Neuronal stem cell (in vitro differentiated cells): ENCODE data around the gene SAT1.
A peak's percentile ranks its signal among the peaks of the same experiment; 100 is the strongest.

Source experiments
- DNase-seq: peaks from one replicate; pipeline ENCODE4 v3.0.0-alpha.2; 2013; ENCODE audit warnings: low spot score
- H2AFZ ChIP-seq: one replicate; pipeline ENCODE4 v1.6.1; 2013; ENCODE audit warnings: mild to moderate bottlenecking, low read length, inconsistent platforms
- H2AK5ac ChIP-seq: 2 replicates; pipeline ENCODE4 v1.6.1; 2013; ENCODE audit warnings: low read depth, mild to moderate bottlenecking, inconsistent platforms, low read length, moderate library complexity, mixed read lengths
- H2BK120ac ChIP-seq: 2 replicates; pipeline ENCODE4 v1.6.1; 2013; ENCODE audit warnings: low read depth, mild to moderate bottlenecking, inconsistent platforms, low read length, moderate library complexity, mixed read lengths
- H2BK12ac ChIP-seq: one replicate; pipeline ENCODE4 v1.6.1; 2013; ENCODE audit warnings: low read length, inconsistent platforms
- H2BK15ac ChIP-seq: 2 replicates; pipeline ENCODE4 v1.6.1; 2013; ENCODE audit warnings: mild to moderate bottlenecking, low read length, inconsistent platforms, mixed read lengths
- H2BK5ac ChIP-seq: one replicate; pipeline ENCODE4 v1.6.1; 2013; ENCODE audit warnings: inconsistent platforms, mild to moderate bottlenecking, low read length, moderate library complexity
- H3K14ac ChIP-seq: one replicate; pipeline ENCODE4 v1.6.1; 2013; ENCODE audit warnings: low read length, inconsistent platforms
- H3K18ac ChIP-seq: 2 replicates; pipeline ENCODE4 v1.6.1; 2013; ENCODE audit warnings: low read length, inconsistent platforms
- H3K23ac ChIP-seq: 2 replicates; pipeline ENCODE4 v1.6.1; 2013; ENCODE audit warnings: low read depth, mild to moderate bottlenecking, mixed read lengths, low read length, inconsistent platforms; ENCODE audit not compliant: poor library complexity
- H3K27ac ChIP-seq: replicated peaks from 3 replicates; pipeline ENCODE4 v1.5.1; 2013; ENCODE audit warnings: low read length, inconsistent platforms
- H3K27me3 ChIP-seq, 3 experiments: 2 replicates each; pipeline ENCODE4 v1.6.1; 2013; ENCODE audit warnings: low read length in 3 of 3, mild to moderate bottlenecking in 2 of 3, inconsistent platforms in 1 of 3, low read depth in 1 of 3, mixed read lengths in 1 of 3, moderate library complexity in 1 of 3; ENCODE audit not compliant: control insufficient read depth in 3 of 3, insufficient read depth in 3 of 3
- H3K36me3 ChIP-seq, 2 donors: replicated peaks in 1 of 2; 2 replicates each; pipeline ENCODE4 v1.6.1; 2013; ENCODE audit warnings: low read length in 2 of 2; ENCODE audit not compliant: control insufficient read depth in 2 of 2, insufficient read depth in 2 of 2
- H3K4ac ChIP-seq: 2 replicates; pipeline ENCODE4 v1.6.1; 2013; ENCODE audit warnings: inconsistent platforms, mild to moderate bottlenecking, low read length, moderate library complexity
- H3K4me1 ChIP-seq, 2 donors: 1 replicate in 1 of 2; 2 replicates in 1 of 2; pipeline ENCODE4 v1.6.1; 2013; ENCODE audit warnings: low read length in 2 of 2, low read depth in 1 of 2; ENCODE audit not compliant: control insufficient read depth in 2 of 2, insufficient read depth in 1 of 2
- H3K4me2 ChIP-seq: one replicate; pipeline ENCODE4 v1.6.1; 2013; ENCODE audit warnings: mild to moderate bottlenecking, low read length, inconsistent platforms; ENCODE audit not compliant: insufficient read depth, poor library complexity, severe bottlenecking
- H3K4me3 ChIP-seq, 2 donors: 2 replicates each; pipeline ENCODE4 v1.5.1; 2013; ENCODE audit warnings: low read length in 2 of 2, mild to moderate bottlenecking in 2 of 2, inconsistent platforms in 1 of 2, moderate library complexity in 1 of 2
- H3K79me1 ChIP-seq: one replicate; pipeline ENCODE4 v1.6.1; 2013; ENCODE audit warnings: low read depth, mild to moderate bottlenecking, inconsistent platforms, low read length, moderate library complexity
- H3K9ac ChIP-seq: one replicate; pipeline ENCODE4 v1.6.1; 2013; ENCODE audit warnings: mild to moderate bottlenecking, low read depth, low read length, inconsistent platforms; ENCODE audit not compliant: poor library complexity
- H3K9me3 ChIP-seq, 2 donors: replicated peaks in 1 of 2; 2 replicates each; pipeline versions ENCODE3 to v1.6.1; 2013; ENCODE audit warnings: low read length in 2 of 2, mild to moderate bottlenecking in 2 of 2, inconsistent platforms in 1 of 2, low read depth in 1 of 2, mixed read lengths in 1 of 2, moderate library complexity in 1 of 2; ENCODE audit not compliant: control insufficient read depth in 2 of 2, insufficient read depth in 1 of 2
- H4K8ac ChIP-seq: one replicate; pipeline ENCODE4 v1.6.1; 2013; ENCODE audit warnings: low read depth, mild to moderate bottlenecking, inconsistent platforms, low read length, moderate library complexity
- H4K91ac ChIP-seq: one replicate; pipeline ENCODE4 v1.6.1; 2013; ENCODE audit warnings: low read length, low read depth, mild to moderate bottlenecking, inconsistent platforms; ENCODE audit not compliant: poor library complexity
- WGBS, 2 donors: extraction: QIAGEN DNeasy Blood & Tissue Kit; methylation state at CpG; one replicate each; pipeline ENCODE4 v1.1.7; 2013; ENCODE audit warnings: missing lambda C conversion rate in 2 of 2, mixed read lengths in 1 of 2; ENCODE audit not compliant: insufficient read length in 2 of 2, insufficient replicate concordance in 1 of 2; ENCODE audit errors: extremely low coverage in 2 of 2; 5-methylcytosine and 5-hydroxymethylcytosine counted together

The SAT1 gene

DNA sequence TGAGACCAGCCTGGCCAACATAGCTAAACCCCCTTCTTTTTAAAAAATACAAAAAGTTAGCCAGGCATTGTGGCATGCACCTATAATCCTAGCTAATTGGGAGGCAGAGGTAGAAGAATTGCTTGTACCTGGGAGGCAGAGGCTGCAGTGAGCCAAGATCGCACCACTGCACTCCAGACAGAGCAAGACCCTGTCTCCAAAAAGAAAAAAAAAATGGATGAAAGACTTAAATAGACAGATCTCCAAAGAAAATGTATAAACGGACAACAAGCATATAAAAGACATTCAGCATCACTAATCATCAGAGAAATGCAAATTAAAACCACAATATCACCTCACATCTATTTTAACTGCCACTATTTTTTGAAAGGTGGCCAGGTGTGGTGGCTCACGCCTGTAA lies 6.6 kb upstream of the SAT1 start:
- Histone ChIP-seq H3K9ac (no peak overlapping the region), H2BK5ac (no peak overlapping the region), H3K4me3 (no peak overlapping the region), H3K18ac (no peak overlapping the region), H3K27ac (no peak overlapping the region), H2BK12ac (no peak overlapping the region), H2AK5ac (no peak overlapping the region), H3K36me3 (no peaks in the 10 kb centered on the region), H2BK120ac (no peak overlapping the region), H3K23ac (no peak overlapping the region), H3K4ac (no peak overlapping the region), H3K9me3 (no peaks in the 10 kb centered on the region), H3K14ac (no peak overlapping the region), H2AFZ (no peak overlapping the region), H4K8ac (no peak overlapping the region), H4K91ac (no peak overlapping the region), H2BK15ac (no peak overlapping the region), H3K79me1 (no peaks in the 10 kb centered on the region), H3K4me1 (no peaks in the 10 kb centered on the region), H3K27me3 (no peaks in the 10 kb centered on the region), H3K4me2 (no peak overlapping the region)
- WGBS, 2 donors, result no CpG with 5 or more reads among the region's 3 CpGs
- DNase-seq, result no peak

GRCh38 chrX:23779025-23779424 lies 3.9 kb upstream of the SAT1 start:
- H4K8ac ChIP-seq, result no peak overlapping the region
- H2BK120ac ChIP-seq, result no peak overlapping the region
- H3K18ac ChIP-seq, result no peak overlapping the region
- WGBS, 2 donors, result no CpG with 5 or more reads among the region's 4 CpGs
- no peaks in the 10 kb centered on the region for H3K79me1 ChIP-seq
- no peak for DNase-seq
- H2BK15ac ChIP-seq, result no peak overlapping the region
- H2AK5ac ChIP-seq, result no peak overlapping the region
- H3K27ac ChIP-seq, result no peak overlapping the region
- no peaks in the 10 kb centered on the region for H3K27me3 ChIP-seq
- H2BK12ac ChIP-seq, result no peak overlapping the region
- H2AFZ ChIP-seq, result no peak overlapping the region
- H2BK5ac ChIP-seq, result no peak overlapping the region
- H3K4ac ChIP-seq, result no peak overlapping the region
- H3K4me1 ChIP-seq, result no peaks in the 10 kb centered on the region
- no peak overlapping the region for H3K14ac ChIP-seq
- no peaks in the 10 kb centered on the region for H3K36me3 ChIP-seq
- no peak overlapping the region for H3K23ac ChIP-seq
- H4K91ac ChIP-seq, result no peak overlapping the region
- no peak overlapping the region for H3K9ac ChIP-seq
- no peak overlapping the region for H3K4me3 ChIP-seq
- no peaks in the 10 kb centered on the region for H3K9me3 ChIP-seq
- H3K4me2 ChIP-seq, result no peak overlapping the region

DNA sequence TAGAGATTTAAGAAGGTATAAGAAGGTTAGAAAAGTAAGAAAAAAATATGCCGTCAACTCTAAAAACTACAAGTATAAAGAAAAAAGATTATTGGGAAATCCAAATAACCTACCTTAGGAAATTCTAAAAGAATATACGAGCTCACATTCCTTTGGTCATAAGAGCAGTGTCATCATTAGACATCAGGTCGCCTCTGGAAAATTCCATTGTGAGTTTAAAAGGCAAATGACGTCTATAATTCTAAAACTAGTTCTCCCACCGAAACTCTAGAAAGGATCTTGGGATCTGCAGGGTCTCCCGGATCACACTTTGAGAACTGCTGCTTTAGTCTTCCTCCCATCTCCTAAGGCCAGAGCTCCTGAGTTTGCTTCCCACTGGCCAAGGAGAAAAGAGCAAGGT lies 518 bp upstream of the SAT1 start:
- Histone ChIP-seq H4K91ac (no peak overlapping the region), H2BK5ac (no peak overlapping the region), H2AFZ (peak overlapping the region; percentile 70), H2BK12ac (no peak overlapping the region), H3K4me2 (peak overlapping the region; percentile 40), H3K27ac (no peak overlapping the region), H2BK120ac (no peak overlapping the region), H2AK5ac (no peak overlapping the region), H3K9ac (no peak overlapping the region), H3K23ac (no peak overlapping the region), H3K4ac (no peak overlapping the region), H3K4me1 (no peaks in the 10 kb centered on the region), H3K14ac (no peak overlapping the region), H3K4me3 (no peak overlapping the region), H3K18ac (no peak overlapping the region), H4K8ac (no peak overlapping the region), H3K79me1 (no peaks in the 10 kb centered on the region), H3K27me3 (no peaks in the 10 kb centered on the region), H3K9me3 (no peaks in the 10 kb centered on the region), H3K36me3 (peaks cover 0 to 16% of the 10 kb centered on the region in 2 donors), H2BK15ac (no peak overlapping the region)
- no CpG with 5 or more reads among the region's 6 CpGs for WGBS, 2 donors
- DNase-seq, result no peak

- H2BK12ac ChIP-seq, result no peak overlapping the region
- DNase-seq, result no peak
- no peak overlapping the region for H3K18ac ChIP-seq
- no peak overlapping the region for H2BK5ac ChIP-seq
- H3K27me3 ChIP-seq, result no peaks in the 10 kb centered on the region
- H3K4ac ChIP-seq, result no peak overlapping the region
- H3K14ac ChIP-seq, result no peak overlapping the region
- H4K91ac ChIP-seq, result no peak overlapping the region
- no peak overlapping the region for H3K23ac ChIP-seq
- no CpG with 5 or more reads among the region's 21 CpGs for WGBS, 2 donors
- H3K4me3 ChIP-seq, result peak overlapping the region; percentile 70 to 84
- H2AK5ac ChIP-seq, result no peak overlapping the region
- H3K4me2 ChIP-seq, result peak overlapping the region; percentile 52
- H3K36me3 ChIP-seq, result peaks cover 0 to 16% of the 10 kb centered on the region in 2 donors
- H3K27ac ChIP-seq, result no peak overlapping the region
- no peak overlapping the region for H4K8ac ChIP-seq
- H3K79me1 ChIP-seq, result no peaks in the 10 kb centered on the region
- H3K9ac ChIP-seq, result peak overlapping the region; percentile 9
- H2BK15ac ChIP-seq, result no peak overlapping the region
- H2BK120ac ChIP-seq, result no peak overlapping the region
- no peaks in the 10 kb centered on the region for H3K4me1 ChIP-seq
- no peaks in the 10 kb centered on the region for H3K9me3 ChIP-seq
- H2AFZ ChIP-seq, result peak overlapping the region; percentile 71
Measured at GRCh38 chrX:23783589-23784469, 856 bp downstream of the SAT1 start.
